Stimulated activated naive CD8-positive, alpha-beta T cell treated with anti-CD3 and anti-CD28 coated beads, Interleukin-15, amount 100 ng/mL, for 72 hours (primary cell): ENCODE data around the gene USP40.

ENCODE experiments used
- ATAC-seq: fragments of 150-1000 bp; cut with Tn5 transposase; 2 replicates; pipeline ENCODE4 v1.10.0; 2021; ENCODE audit warnings: mild to moderate bottlenecking, moderate library complexity
- DNase-seq, 2 donors: peaks; one replicate each; pipeline ENCODE4 v3.0.0; 2021 to 2022
- H3K27ac Mint-ChIP-seq, 2 donors: one replicate each; pipeline ENCODE4 v1.8.0; 2022; ENCODE audit warnings: mild to moderate bottlenecking in 2 of 2, mixed read lengths in 2 of 2, moderate library complexity in 2 of 2
- H3K27me3 Mint-ChIP-seq: one replicate; pipeline ENCODE4 v1.8.0; 2022; ENCODE audit warnings: mixed read lengths
- H3K4me1 Mint-ChIP-seq: one replicate; pipeline ENCODE4 v1.8.0; 2022; ENCODE audit warnings: mild to moderate bottlenecking, mixed read lengths
- H3K4me3 Mint-ChIP-seq, 2 donors: one replicate each; pipeline ENCODE4 v1.8.0; 2022; ENCODE audit warnings: mild to moderate bottlenecking in 2 of 2, mixed read lengths in 2 of 2, moderate library complexity in 1 of 2
- H3K9me3 Mint-ChIP-seq, 2 donors: one replicate each; pipeline ENCODE4 v1.8.0; 2022; ENCODE audit warnings: mixed read lengths in 2 of 2

Gene USP40

DNA sequence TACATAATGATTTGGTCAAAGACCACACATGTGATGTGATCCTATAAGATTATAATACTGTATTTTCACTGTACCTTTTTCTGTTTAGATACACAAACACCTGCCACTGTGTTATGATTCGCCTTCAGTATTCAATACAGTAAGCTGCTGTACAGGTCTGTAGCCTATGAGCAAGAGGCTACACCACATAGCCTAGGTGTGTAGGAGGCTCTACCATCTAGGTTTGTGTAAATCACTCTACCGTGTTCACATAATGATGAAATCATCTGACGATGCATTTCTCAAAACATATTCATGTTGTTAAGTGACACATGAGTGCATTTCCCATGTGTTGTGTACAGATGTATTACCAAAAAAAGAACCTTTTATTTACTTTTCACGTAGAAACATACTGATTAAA lies 74.5 kb downstream of the USP40 start:
- ATAC-seq (no peak), DNase-seq (no peak)
- Mint-ChIP-seq H3K27me3 (no peaks in the 10 kb centered on the region), H3K27ac (no peak overlapping the region), H3K9me3 (no peaks in the 10 kb centered on the region), H3K4me1 (peaks cover 3% of the 10 kb centered on the region), H3K4me3 (no peak overlapping the region)

DNA sequence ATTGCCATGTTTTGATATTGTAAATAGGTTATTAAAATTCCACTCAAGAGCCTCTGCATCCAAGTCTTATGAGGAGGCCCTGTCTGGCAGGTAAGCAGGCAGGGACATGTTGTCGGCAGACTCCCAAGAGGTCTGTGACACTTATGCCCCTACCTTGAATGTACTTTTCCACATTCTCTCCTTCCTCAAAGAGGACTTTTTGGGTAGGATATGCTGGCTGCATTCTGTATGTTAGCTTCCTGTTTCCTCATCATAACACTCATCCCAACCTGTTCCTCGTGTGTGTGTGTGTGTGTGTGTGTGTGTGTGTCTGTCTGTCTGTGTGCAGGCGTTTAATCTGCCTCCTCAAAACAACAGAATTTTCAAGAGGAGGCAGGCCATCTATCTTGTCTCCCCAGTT lies 75.3 kb downstream of the USP40 start:
- Mint-ChIP-seq H3K9me3 (no peaks in the 10 kb centered on the region), H3K4me3 (no peak overlapping the region), H3K4me1 (no peaks in the 10 kb centered on the region), H3K27ac (no peak overlapping the region), H3K27me3 (no peaks in the 10 kb centered on the region)
- DNase-seq (no peak), ATAC-seq (no peak)

DNA sequence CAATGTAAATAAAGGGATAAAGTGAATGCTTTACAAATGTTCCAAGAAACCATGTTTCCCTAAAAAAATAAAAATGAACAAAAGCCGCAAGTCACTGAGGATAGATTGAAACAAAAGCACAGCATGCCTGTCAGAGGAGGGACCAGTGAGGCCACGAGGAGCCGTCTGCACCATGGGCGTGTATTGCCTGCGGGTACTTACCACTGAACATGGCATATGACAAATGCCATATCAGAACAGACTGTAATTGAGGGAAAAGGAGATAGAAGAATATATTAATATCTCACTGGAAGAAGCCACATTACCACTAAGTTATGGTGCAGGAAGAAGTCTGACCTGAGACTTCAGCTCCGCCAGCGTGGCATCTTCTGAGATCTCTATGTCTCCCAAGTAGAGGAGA lies 75.8 kb downstream of the USP40 start:
- Mint-ChIP-seq H3K4me1 (no peaks in the 10 kb centered on the region), H3K4me3 (no peak overlapping the region), H3K27ac (no peak overlapping the region), H3K27me3 (no peaks in the 10 kb centered on the region), H3K9me3 (no peaks in the 10 kb centered on the region)
- no peak for DNase-seq
- no peak for ATAC-seq

DNA sequence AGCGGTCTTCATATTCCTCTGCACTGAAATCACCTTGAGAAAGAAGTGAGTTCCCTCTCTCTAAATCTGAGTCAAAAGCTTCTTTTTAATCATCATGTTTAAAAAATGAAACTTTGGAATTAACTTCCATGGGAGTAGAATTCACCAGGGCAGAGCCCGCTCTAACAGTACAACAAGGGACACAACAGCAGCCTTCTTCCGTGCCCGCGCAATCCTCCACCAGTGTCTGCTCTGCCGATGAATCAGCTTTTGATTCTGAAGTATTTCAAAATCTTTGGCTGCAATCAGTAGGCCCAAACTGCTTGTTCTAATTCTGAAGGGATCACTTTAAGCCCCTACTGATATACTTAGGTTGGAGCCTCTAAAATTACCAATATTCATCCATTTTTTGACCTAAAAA lies 76.9 kb downstream of the USP40 start:
- H3K27me3 Mint-ChIP-seq, result no peaks in the 10 kb centered on the region
- ATAC-seq, result no peak
- DNase-seq, result no peak
- H3K9me3 Mint-ChIP-seq, result no peaks in the 10 kb centered on the region
- no peak overlapping the region for H3K4me3 Mint-ChIP-seq
- no peak overlapping the region for H3K27ac Mint-ChIP-seq
- H3K4me1 Mint-ChIP-seq, result no peaks in the 10 kb centered on the region

DNA sequence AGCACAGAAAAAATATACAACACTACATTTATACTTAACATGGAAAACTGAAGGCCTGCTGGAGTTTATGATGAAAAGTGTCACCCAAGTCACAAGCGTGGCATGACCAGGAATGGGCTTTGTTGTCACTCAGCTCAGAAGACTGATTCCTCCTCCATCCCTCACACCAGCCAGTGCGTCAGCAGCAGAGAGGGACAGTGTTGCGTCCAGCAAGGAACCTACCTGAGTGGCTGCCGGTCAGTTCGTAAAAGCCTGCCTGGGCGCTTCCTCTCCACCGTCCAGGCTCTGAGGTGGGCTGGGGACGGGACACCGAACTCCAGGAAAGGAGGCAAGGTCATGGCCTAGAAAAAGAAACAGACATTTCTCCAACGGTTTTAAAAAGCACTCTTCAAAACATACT lies 77.4 kb downstream of the USP40 start:
- Mint-ChIP-seq H3K27me3 (no peaks in the 10 kb centered on the region), H3K4me1 (no peaks in the 10 kb centered on the region), H3K4me3 (no peak overlapping the region), H3K27ac (no peak overlapping the region), H3K9me3 (no peaks in the 10 kb centered on the region)
- DNase-seq (no peak), ATAC-seq (no peak)

DNA sequence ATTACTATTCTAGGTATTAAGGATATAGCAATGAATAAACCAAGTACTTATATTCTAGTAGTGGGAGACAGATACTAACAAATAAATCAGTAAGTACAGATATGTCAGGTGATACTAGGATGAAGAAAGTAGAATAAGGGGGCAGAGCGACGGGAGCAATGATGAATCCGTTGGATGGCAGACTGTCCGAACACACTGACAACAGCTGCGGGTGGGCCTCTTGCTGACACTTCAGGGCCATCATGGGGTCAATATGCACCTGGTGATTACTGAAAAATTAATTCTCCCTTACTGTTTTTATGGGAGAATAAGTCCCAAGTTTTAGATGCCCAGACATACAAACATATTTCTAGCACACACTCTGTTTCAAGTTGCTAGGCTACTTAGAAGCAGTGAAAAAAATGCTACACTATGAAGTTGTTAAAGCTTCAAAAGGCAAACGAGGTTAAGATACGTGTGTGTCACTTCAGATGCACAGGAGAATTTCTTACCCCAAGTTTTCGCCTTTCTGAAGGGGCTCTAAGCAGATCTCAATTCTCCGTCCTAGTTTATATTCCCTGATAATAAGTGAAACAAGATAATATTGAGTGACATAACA lies 78.7 kb downstream of the USP40 start:
- DNase-seq, result no peak
- Mint-ChIP-seq H3K27me3 (no peaks in the 10 kb centered on the region), H3K27ac (no peak overlapping the region), H3K4me3 (no peak overlapping the region), H3K9me3 (no peaks in the 10 kb centered on the region), H3K4me1 (no peaks in the 10 kb centered on the region)
- ATAC-seq, result no peak

DNA sequence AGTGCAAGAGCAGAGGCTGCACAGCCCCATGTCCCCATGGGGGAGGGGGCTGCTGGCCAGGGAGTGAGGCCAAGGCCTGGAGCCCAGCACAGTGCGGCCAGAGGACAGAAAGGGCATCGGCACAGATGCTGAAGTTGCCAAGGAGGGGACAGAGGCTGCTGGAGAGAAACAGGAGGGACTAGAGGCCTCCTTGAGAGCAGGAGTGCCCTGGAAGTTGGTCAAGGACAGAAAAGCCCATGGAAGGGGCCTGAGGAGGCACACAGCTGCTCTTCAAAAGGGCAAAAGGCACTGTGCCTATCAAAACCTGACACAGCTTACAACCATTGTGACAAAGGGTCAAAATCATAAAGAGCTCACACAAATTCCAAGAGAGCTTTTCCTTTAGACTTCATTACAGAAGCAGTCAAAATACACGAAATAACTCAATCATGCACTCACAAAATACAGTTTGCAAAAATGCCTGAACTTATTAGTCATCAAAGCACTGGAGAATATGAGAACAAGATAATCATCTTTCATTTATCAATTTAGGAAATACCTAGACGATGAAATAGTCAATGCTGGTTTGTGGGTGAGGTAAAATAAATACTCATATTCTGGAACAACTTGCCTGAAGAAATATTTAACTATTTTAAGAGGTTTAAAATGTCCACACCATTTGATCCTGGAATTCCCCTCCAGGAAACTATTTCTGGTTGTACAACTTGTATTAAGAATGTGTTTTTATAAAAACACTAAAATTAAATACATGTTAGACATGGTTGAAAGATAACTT lies 79.6 kb downstream of the USP40 start:
- Mint-ChIP-seq H3K27me3 (no peaks in the 10 kb centered on the region), H3K9me3 (no peaks in the 10 kb centered on the region), H3K4me3 (no peak overlapping the region), H3K27ac (no peak overlapping the region), H3K4me1 (no peaks in the 10 kb centered on the region)
- no peak for DNase-seq
- no peak for ATAC-seq

DNA sequence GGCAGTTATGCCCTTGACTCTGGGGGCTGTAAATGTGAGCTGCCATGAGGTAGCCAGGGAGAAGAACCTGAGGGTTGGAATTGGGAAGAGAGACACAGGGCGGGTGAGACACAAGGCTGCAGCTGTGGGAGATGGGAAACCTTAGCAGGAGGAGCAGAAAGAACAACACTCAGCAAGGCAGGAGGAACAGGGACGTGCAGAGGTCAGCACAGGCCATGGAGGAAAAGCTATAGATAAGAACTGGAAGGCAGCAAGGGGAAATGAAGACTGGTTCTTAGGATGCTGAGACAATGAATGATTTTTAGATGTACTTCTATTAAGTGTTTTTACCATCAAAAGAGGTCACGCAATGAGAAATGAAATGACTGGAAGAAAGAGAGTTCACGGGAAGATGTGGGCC lies 80.2 kb downstream of the USP40 start:
- no peaks in the 10 kb centered on the region for H3K9me3 Mint-ChIP-seq
- H3K4me1 Mint-ChIP-seq, result no peaks in the 10 kb centered on the region
- H3K27me3 Mint-ChIP-seq, result no peaks in the 10 kb centered on the region
- peak overlapping the region in 1 of 2 donors; percentile 22 for H3K27ac Mint-ChIP-seq
- H3K4me3 Mint-ChIP-seq, result no peak overlapping the region
- DNase-seq (no peak), ATAC-seq (no peak)

DNA sequence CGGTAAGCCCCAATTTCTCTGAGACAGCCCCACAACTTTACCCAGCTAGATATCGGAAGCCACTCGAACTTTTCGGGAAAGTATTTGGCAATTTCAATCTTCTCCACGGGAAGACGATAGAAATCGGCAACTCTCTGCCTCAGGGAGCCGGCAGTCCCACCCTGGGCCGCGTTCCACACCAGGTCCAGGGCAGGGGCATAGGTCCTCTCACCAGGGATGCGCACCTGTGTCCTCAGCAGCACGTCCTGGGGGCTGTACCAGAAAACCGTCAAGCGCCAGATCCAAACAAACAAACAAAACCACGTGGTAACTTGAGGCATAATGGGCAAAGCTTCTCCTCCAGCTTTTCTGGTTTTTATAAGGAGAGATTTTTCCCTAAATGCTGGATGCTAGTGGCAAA lies 80.9 kb downstream of the USP40 start:
- peak overlapping the region in 1 of 2 donors; percentile 22 for H3K27ac Mint-ChIP-seq
- H3K27me3 Mint-ChIP-seq, result no peaks in the 10 kb centered on the region
- ATAC-seq (no peak), DNase-seq (no peak)
- H3K4me3 Mint-ChIP-seq, result no peak overlapping the region
- no peaks in the 10 kb centered on the region for H3K4me1 Mint-ChIP-seq
- H3K9me3 Mint-ChIP-seq, result no peaks in the 10 kb centered on the region

DNA sequence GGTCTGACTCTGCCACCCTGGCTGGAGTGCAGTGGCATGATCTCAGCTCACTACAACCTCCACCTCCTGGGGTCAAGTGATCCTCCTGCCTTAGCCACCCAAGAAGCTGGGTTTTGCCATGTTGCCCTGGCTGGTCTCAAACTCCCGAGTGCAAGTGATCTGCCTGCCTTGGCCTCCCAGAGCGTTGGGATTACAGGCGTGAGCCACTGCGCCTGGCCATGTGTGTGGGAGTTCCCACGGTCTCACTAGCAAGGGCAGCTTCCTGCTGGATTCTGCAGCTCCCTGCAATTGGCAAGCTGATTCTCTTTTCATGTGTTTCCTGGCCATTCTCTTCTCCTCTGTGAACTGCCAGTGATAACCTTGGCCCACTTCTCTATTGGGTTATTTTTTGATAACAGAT lies 84.0 kb downstream of the USP40 start:
- Mint-ChIP-seq H3K27me3 (no peaks in the 10 kb centered on the region), H3K4me1 (no peaks in the 10 kb centered on the region), H3K27ac (peak overlapping the region in 1 of 2 donors; percentile 66), H3K9me3 (no peaks in the 10 kb centered on the region), H3K4me3 (no peak overlapping the region)
- DNase-seq (no peak), ATAC-seq (no peak)

DNA sequence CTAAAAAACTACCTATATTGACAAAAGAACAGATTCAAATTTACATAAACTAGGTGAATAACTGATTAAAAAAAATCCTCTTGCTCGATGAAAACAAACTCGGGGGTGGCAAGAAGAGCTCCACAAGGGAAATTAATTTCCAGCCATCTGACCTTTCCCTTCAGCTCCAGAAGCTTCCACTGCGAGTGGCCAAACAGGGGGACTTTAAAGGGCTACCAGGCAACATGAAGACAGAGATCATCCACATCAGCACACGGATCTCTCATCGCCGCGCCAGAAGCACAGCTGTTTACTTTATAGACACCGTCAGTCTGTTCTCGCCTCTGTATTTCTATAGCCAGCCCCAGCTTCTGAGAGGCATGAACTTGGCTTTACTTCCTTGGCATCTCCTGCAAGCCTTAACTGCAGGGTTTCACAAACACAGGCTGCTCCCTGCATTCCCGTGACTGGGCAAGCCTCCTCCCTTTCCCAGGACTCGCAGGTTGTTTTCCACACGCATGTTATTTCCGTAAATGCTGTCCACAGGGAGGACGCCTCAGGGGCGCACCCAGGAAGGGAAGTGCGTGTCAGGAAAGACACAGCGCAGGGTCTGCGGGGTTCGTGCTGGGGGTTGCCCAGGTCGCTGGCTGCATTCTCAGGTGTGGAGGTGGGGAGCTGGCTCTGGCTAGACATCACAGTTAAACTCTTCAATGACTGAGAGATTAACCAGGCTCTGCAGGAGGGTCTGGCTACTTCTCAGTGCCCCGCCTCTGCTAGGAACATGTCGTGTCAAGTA lies 85.0 kb downstream of the USP40 start:
- Mint-ChIP-seq H3K27ac (peak overlapping the region in 1 of 2 donors; percentile 20), H3K9me3 (no peaks in the 10 kb centered on the region), H3K4me3 (no peak overlapping the region), H3K27me3 (no peaks in the 10 kb centered on the region), H3K4me1 (no peaks in the 10 kb centered on the region)
- ATAC-seq (no peak), DNase-seq (no peak)

DNA sequence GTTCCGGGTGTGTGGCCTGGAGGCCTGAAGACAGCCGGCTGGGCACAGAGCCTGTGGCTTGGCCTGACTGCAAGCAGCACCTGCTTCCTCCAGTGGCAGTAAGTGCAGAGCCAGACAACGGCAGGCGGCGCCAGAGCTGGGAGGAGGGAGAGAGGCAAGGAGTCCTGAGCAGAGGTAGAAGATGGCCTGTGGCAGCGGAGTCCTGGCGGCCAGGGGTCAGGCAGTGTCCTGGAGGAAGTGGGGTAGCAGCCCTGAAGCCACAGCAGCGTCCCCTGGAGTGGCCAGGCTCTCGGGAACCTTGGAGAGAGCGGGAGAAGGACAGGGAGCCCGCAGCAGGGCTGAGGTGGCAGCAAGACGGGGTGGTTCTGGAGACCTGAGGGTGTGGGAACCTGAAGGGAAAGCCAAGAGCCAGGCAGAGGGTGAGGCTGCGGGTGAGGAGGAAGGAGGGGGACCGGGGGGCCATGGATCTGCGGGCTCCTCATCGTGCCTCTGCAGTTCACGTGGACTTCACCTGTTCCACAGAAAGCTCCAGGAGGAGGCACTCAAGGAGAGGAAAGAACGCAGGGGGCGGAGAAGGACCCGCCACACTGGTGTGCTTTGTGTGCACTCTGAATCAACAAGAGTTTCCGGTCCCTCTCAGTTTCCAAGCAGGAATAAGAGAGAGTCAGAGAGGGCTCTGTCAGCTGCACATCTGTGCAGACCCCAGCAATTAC lies 85.9 kb downstream of the USP40 start:
- ATAC-seq (peak; percentile 8), DNase-seq (no peak)
- peak overlapping the region in 1 of 2 donors; percentile 10 for H3K27ac Mint-ChIP-seq
- no peaks in the 10 kb centered on the region for H3K4me1 Mint-ChIP-seq
- no peaks in the 10 kb centered on the region for H3K27me3 Mint-ChIP-seq
- no peaks in the 10 kb centered on the region for H3K9me3 Mint-ChIP-seq
- no peak overlapping the region for H3K4me3 Mint-ChIP-seq

DNA sequence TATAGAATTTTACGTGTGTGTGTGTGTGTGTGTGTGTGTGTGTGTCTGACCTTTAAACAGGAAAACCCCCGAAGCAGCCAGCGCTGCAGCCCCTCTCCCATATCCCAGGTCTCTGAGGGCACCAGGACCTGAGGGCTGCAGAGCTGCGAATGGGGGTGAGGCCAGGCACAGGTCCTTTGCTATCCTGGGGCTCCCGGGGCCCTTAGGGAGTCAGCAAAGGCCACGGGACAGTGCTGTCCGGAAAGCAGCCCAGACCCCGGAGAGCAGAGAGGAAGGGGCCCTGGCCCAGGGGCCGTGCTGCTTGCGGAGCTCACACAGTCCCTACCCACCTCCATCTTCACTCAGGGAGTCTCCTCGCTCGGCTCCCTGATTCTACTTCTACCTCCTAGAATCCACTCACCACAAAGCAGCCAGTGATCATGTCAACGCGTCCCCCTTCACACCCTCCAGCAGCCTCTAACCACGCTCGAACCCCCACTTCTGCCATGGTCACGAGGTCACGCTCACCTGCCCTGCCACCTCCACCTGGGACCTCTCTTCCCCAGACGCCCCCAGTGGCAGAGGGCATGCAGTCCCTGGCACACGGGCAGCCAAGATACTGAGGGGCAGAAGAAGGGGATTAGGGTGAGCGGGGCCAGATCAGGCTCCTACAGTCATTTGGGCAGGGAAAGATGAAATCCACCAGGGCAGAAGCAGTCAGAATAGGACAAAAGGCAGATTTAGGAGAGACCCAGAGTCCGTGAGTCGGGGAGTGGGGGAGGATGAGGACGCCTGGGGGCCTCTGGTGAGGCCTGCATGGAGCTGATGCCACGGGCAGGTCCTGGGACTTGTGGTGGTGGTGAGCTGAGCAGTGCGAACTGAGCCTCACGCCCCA lies 86.7 kb downstream of the USP40 start:
- Mint-ChIP-seq H3K9me3 (no peaks in the 10 kb centered on the region), H3K27me3 (no peaks in the 10 kb centered on the region), H3K27ac (peak overlapping the region in 1 of 2 donors; percentile 10), H3K4me1 (no peaks in the 10 kb centered on the region), H3K4me3 (no peak overlapping the region)
- no peak for DNase-seq
- peak; percentile 37 for ATAC-seq

DNA sequence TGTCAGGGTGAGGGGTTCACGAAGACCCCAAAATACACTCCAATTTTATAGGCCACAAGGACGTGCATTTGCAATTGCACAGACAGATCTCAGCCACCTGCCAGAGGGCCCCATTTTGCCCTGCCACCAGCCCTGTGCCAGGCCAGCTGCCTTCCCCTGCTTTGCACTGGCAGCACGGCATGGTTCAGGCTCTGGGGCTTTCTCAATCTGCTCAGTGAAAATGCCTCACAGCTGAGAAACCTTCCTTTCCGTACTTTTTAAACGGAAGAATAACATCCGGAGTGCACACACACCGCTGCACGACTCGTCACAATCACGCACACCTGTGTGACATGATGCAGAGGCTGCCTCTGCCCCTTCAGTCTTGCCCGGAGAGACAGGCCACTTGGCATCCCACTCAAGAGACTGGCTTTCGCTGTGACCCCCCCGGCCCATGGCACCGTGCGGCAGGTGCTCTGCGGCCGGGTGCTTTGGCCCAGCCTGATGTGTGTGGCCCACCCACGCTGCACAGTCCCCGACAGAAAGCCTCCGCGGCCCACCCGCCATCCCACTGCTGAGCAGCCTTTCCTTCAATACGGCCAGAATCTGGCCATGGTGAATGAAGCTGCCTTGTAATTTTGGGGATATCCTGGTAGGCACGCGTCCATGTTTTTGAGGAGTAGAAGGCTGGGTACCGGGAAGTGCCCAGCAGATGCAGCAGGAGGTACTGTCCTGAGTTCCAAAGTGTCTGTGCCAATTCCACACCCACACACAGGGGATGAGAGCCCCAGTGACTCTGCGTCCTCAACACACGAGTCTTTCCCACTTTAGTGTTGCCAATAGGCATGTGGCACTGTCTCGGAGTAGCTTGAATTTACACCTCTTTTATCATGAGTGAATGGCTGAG lies 88.8 kb downstream of the USP40 start:
- Mint-ChIP-seq H3K9me3 (peaks cover 0 to 2% of the 10 kb centered on the region in 2 donors), H3K4me3 (no peak overlapping the region), H3K27ac (no peak overlapping the region), H3K4me1 (no peaks in the 10 kb centered on the region), H3K27me3 (no peaks in the 10 kb centered on the region)
- ATAC-seq (no peak), DNase-seq (no peak)
